Vagina (tissue), 2 donors: ENCODE data around the gene KCNIP2. TPM values are rescaled to one million over a fixed set of nuclear protein-coding genes. Genes with fewer than 3 reads are reported as not detected.
A peak's percentile ranks its signal among the peaks of the same experiment; 100 is the strongest.

Source experiments
- DNase-seq, 2 donors: peaks; one replicate each; pipeline ENCODE4 v3.0.0-alpha.2; 2017; ENCODE audit errors: extremely low spot score in 2 of 2
- H3K27ac ChIP-seq: fragments of 200-600 bp; sonication (generic); one replicate; pipeline ENCODE4 v1.5.1; 2019
- H3K27me3 ChIP-seq: fragments of 200-600 bp; sonication (generic); one replicate; pipeline ENCODE4 v1.5.1; 2019
- H3K36me3 ChIP-seq, 2 donors: fragments of 200-600 bp; sonication (generic); one replicate each; pipeline ENCODE4 v1.5.1; 2017 to 2019
- H3K4me1 ChIP-seq: fragments of 200-600 bp; sonication (generic); one replicate; pipeline ENCODE4 v1.5.1; 2019
- H3K4me3 ChIP-seq, 2 donors: fragments of 200-600 bp; sonication (generic); 1 replicate in 1 of 2; 2 replicates in 1 of 2; pipeline ENCODE4 v1.5.1; 2016 to 2019
- H3K9me3 ChIP-seq: fragments of 200-600 bp; sonication (generic); one replicate; pipeline ENCODE4 v1.5.1; 2019
- POLR2A ChIP-seq, 2 donors: fragments of 450-650 bp; IDR thresholded peaks; one replicate each; pipeline ENCODE4 v1.6.1; 2017; ENCODE audit warnings: antibody characterized with exemption in 2 of 2, mild to moderate bottlenecking in 2 of 2, moderate library complexity in 2 of 2
- POLR2AphosphoS5 ChIP-seq, 2 donors: sonication (generic); formaldehyde crosslinking; IDR thresholded peaks; one replicate each; pipeline ENCODE4 v1.9.0; 2017; ENCODE audit warnings: antibody characterized with exemption in 2 of 2, mild to moderate bottlenecking in 2 of 2, low read depth in 1 of 2; ENCODE audit not compliant: insufficient read depth in 1 of 2
- intact Hi-C: fragments of 100-400 bp; cut with DNase I; formaldehyde crosslinking; loops from one replicate; pipeline ENCODE4 v1.15.1; 2023
- total RNA-seq: library from RNA; depleted of rRNA; stranded (reverse); fragments of >200 nt; gene quantifications from one replicate; pipeline ENCODE4 v1.2.3, GENCODE V29; 2016
- TF ChIP-seq, protein P1 (sequence below), 3 experiments: fragments of 450-650 bp in 2 of 3; fragments of 200-600 bp in 1 of 3; sonication (generic) in 1 of 3; IDR thresholded peaks; one replicate each; pipeline ENCODE4 v1.5.1; 2017 to 2019; ENCODE audit warnings: antibody characterized with exemption in 3 of 3, mild to moderate bottlenecking in 2 of 3, moderate library complexity in 2 of 3

KCNIP2 gene
- total RNA-seq, 1 donor from 2014 or later, result 5.9 TPM

DNA sequence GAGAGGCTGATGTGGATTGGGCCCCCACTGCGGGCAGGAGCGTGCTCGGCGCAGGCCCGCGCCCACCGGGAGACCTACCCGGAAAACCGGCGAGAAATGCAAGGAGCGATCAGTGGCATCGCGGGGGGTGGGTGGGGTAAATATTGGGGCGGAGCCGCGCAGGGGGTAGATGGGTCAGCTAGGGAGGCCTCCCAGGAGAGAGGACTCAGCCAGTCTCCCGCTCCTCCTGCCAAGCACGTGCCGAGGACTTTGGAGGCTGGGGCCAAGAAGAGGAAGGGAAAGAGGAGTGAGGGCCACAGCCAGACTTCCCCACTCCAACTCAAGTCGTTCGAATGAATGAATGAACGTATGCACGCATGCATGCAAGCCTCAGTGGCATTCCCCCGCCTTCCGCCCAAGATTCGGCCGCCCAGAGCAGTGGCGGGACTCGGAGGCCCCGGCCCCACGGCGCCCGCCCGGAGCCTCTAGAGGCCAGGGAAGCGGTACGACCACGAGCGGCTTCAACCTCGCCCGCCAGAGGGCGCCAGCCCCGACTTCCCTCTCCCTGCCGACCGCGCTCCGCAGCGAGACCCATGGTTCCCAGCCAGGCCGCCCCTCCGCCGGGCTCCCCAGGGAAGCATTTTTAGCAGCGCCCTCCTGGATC lies 63.9 kb downstream of the KCNIP2 start:
- intact Hi-C loops, result loop anchor here (10.0 kb wide), 1 partner anchor 175 kb away; no protein-coding TSS in a partner anchor
- TF ChIP-seq POLR2A (IDR thresholded peaks at IDR 0.05) (no peak), POLR2AphosphoS5 (IDR thresholded peaks at IDR 0.05; ENCODE audit: insufficient read depth in 1 of 2, low read depth in 1 of 2) (peak in 1 of 2 donors; percentile 13)
- TF ChIP-seq, protein P1, sequence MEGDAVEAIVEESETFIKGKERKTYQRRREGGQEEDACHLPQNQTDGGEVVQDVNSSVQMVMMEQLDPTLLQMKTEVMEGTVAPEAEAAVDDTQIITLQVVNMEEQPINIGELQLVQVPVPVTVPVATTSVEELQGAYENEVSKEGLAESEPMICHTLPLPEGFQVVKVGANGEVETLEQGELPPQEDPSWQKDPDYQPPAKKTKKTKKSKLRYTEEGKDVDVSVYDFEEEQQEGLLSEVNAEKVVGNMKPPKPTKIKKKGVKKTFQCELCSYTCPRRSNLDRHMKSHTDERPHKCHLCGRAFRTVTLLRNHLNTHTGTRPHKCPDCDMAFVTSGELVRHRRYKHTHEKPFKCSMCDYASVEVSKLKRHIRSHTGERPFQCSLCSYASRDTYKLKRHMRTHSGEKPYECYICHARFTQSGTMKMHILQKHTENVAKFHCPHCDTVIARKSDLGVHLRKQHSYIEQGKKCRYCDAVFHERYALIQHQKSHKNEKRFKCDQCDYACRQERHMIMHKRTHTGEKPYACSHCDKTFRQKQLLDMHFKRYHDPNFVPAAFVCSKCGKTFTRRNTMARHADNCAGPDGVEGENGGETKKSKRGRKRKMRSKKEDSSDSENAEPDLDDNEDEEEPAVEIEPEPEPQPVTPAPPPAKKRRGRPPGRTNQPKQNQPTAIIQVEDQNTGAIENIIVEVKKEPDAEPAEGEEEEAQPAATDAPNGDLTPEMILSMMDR (IDR thresholded peaks at IDR 0.05), result peak; percentile 40 to 64 (median 58)
- Histone ChIP-seq H3K27ac (no peak overlapping the region), H3K9me3 (no peaks in the 10 kb centered on the region), H3K4me1 (peaks cover 73% of the 10 kb centered on the region), H3K36me3 (no peaks in the 10 kb centered on the region), H3K27me3 (peaks cover 8% of the 10 kb centered on the region), H3K4me3 (peak overlapping the region; percentile 40 to 49)
- DNase-seq, result no peak

DNA sequence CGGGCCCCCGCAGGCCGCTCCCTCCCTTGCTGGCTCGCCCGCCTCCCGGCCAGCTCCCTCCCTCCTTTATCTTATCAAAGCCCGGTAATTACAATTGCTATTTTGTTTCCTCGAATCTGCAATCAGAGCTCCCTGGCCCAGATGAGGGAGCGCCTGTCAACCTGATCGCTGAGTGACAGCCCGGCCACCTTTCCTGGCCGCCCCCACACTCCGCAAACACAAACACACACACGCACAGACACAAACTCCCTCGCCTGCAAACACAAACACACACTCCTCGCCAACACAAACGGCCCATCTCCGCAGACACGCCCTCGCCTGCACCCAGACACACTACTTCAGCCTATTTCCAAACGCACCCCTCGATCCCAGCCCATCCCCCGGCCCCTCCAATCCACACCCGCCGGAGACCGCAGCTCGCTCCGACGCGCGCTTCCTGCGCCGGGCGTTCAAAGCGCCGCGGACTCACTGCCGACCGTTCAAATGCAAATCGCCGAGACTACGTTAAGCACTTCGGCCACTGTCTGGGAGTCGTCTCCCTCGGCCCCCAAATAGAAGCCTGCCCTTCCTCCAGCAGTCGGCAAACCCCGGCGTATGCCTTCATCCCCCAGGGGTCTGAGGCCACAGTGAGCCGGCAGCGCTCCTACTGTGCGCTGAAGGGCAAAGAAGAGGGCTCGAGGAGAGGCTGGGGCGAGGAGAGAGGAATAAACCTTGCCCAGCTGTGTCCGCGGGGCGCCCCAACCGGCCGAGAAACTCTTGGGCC lies 64.6 kb downstream of the KCNIP2 start:
- Histone ChIP-seq H3K27ac (no peak overlapping the region), H3K27me3 (peaks cover 8% of the 10 kb centered on the region), H3K4me1 (peaks cover 73% of the 10 kb centered on the region), H3K9me3 (no peaks in the 10 kb centered on the region), H3K4me3 (peak overlapping the region; percentile 40 to 49), H3K36me3 (no peaks in the 10 kb centered on the region)
- DNase-seq, result no peak
- TF ChIP-seq POLR2A (IDR thresholded peaks at IDR 0.05), result no peak
- TF ChIP-seq, protein P1 (IDR thresholded peaks at IDR 0.05), result no peak
- TF ChIP-seq POLR2AphosphoS5 (IDR thresholded peaks at IDR 0.05; ENCODE audit: insufficient read depth in 1 of 2, low read depth in 1 of 2), result no peak
- intact Hi-C loops, result loop anchor here (10.0 kb wide), 1 partner anchor 174 kb away; no protein-coding TSS in a partner anchor

DNA sequence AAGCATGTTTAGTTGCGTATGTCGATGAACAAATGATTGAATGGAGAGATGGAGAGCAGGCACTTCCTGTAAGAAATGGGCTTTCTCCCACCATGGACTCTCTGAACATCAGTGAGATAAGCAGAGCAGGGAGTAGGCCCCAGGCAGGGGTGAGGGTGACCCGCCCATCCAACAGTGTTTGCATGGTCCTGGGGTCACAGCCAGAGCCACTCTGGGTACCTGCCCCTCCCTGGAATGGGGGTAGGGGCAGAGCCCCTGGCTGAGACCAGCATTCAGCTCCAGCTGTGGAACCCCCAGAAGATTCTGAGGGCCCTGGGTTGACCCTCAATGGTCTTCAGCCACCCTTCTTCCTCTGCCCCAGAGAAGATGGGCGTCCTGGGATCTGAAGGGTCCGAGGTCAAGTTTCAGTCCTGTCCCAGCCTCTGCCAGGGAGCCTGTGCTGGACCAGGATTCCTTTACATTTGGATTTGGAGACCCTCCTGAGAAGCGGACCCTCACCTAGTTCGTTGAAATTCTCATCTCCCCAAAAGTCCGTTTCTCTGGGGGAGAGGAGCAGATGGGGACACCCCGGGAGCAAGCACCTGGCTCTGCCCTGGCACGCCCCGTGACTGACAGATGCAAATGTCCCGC lies 65.3 kb downstream of the KCNIP2 start:
- DNase-seq, result no peak
- TF ChIP-seq POLR2A (IDR thresholded peaks at IDR 0.05) (no peak), POLR2AphosphoS5 (IDR thresholded peaks at IDR 0.05; ENCODE audit: insufficient read depth in 1 of 2, low read depth in 1 of 2) (no peak)
- TF ChIP-seq, protein P1 (IDR thresholded peaks at IDR 0.05), result no peak
- intact Hi-C loops, result loop anchor here (10.0 kb wide), 1 partner anchor 173 kb away; no protein-coding TSS in a partner anchor
- Histone ChIP-seq H3K4me1 (peaks cover 70% of the 10 kb centered on the region), H3K4me3 (no peak overlapping the region), H3K36me3 (no peaks in the 10 kb centered on the region), H3K27me3 (peaks cover 8% of the 10 kb centered on the region), H3K27ac (no peak overlapping the region), H3K9me3 (no peaks in the 10 kb centered on the region)

DNA sequence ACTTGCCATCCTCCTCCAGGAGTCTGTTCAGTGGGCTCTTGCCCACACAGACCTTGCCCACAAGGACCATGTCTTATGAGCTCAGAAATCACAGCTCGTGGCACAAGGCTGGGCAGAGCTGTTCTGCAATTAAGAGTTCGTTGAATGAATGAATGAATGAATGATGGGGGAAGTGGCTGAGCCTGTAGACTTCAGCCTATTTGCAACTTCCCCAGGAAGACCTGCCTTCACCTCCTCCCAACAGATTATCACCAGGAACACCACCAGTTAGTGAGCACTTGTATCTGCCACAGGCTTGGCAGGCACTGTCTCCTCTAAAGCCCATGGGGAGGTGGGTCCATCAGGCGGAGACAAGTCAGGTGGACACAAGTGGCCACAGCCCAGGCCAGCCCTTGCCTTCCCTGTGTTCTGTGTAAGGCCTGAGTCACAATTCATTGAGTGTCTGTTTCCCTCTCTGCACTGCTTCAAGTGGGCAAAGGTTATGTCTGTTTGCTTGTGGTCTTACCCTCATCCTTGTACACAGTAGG lies 65.9 kb downstream of the KCNIP2 start:
- intact Hi-C loops, result loop anchor here (10.0 kb wide), 1 partner anchor 173 kb away; no protein-coding TSS in a partner anchor
- peaks cover 8% of the 10 kb centered on the region for H3K27me3 ChIP-seq
- no peak overlapping the region for H3K27ac ChIP-seq
- H3K9me3 ChIP-seq, result no peaks in the 10 kb centered on the region
- no peak for DNase-seq
- H3K4me1 ChIP-seq, result peaks cover 65% of the 10 kb centered on the region
- no peak overlapping the region for H3K4me3 ChIP-seq
- H3K36me3 ChIP-seq, result no peaks in the 10 kb centered on the region
- TF ChIP-seq POLR2A (IDR thresholded peaks at IDR 0.05), result no peak
- no peak for TF ChIP-seq POLR2AphosphoS5 (IDR thresholded peaks at IDR 0.05; ENCODE audit: insufficient read depth in 1 of 2, low read depth in 1 of 2)
- TF ChIP-seq, protein P1 (IDR thresholded peaks at IDR 0.05), result no peak
